ENCODE results near the gene NCOA7.
A peak's percentile ranks its signal among the peaks of the same experiment; 100 is the strongest.
"Not testable (repeated sequence)": the region's sequence is repeated elsewhere in the genome, so short reads cannot be mapped to it uniquely, and the experiment has no call there.

Gene NCOA7

DNA sequence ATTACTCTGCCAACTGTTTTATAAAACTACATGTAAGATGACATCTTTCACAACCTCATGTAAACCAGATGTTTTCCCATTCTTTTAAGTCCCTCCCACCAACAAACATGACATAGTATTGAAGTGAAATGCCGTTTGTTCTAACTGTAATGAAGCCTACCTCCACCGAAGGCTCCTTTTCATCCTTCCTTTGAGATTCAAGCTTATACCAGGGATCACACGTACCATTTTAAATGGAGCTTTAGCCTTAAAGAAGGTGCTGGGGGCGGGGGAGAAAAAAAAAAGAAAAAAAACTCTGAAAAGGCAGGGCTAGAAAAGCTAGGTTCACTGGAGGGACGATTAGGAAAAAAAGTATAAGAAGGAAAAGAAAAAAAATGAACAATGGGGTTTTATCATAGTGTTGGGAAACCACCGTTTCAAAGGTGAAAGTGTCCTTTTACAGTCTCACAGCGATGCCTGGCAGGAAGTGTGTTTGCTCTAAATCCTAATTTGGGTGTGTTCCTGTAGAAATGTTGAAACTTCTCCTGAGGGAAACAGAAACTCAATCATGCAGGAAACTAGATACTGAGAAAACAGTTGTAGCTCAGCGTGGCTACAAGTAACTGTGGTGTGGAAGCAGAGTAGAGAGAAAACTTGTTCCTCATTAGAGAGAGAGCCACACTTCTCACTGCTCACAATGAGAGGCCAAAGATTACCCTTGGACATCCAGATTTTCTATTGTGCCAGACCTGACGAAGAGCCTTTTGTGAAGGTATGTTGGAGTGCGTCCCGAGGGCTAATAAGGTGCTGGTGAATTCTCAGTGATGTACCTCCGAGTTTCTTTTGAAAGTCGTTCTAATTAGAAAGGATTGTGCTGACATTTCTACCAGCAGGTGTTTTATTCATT lies 128.2 kb downstream of the NCOA7 start:
- peak; percentile 79 for DNase-seq (ENCODE audit: low spot score)

- DNase-seq (ENCODE audit: low spot score): no peak
Observed at GRCh38 chr6:125919618-125920017, 128.9 kb downstream of the NCOA7 start.

DNA sequence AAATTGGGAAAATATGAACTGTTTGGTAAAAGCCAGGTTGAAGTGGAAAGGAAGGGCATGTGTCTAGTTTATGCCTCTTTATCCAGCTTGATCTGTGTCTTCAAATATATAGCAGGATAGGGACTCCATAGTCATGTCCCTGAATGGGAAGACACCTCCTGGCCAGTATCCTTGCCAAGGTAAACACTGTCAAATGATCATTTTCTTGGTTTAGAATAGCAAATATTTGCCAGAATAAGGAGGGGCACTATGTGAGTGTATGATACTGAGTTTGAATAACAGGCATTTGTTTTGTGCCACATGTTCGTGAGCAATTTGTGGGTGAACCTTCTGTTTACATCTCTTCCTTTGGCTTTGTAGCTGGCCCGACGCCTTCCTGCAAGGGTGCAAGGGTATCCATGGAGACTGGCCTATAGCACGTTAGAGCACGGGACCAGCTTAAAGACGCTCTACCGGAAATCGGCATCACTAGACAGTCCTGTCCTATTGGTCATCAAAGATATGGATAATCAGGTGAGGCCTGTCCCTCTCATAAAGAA lies 131.6 kb downstream of the NCOA7 start:
- DNase-seq (ENCODE audit: low spot score): no peak

- DNase-seq (ENCODE audit: low spot score): no peak
Observed at GRCh38 chr6:125923366-125923877, 132.7 kb downstream of the NCOA7 start.

- DNase-seq (ENCODE audit: low spot score): no peak
Observed at GRCh38 chr6:125924169-125924568, 133.4 kb downstream of the NCOA7 start.

- DNase-seq (ENCODE audit: low spot score): no peak
Observed at GRCh38 chr6:125924697-125925358, 134.1 kb downstream of the NCOA7 start.

DNA sequence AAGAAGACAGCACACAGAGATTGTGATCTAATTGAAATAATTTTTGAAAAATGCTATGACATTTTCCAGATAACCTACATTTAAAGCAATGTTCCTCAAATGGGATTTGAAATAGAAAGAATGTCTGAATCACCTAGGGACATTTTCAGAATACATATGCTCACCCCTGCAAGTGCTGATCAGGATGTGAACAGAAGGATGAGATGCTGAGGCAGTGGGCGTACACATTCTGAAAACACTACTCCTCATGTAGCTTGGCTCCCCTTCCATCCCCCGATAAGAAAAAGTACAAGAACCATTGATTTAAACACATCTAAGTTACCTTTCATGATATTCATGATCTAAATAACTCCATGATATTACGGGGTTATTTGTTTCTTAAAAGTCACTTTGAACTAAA lies 136.0 kb downstream of the NCOA7 start:
- no peak for DNase-seq (ENCODE audit: low spot score)

DNA sequence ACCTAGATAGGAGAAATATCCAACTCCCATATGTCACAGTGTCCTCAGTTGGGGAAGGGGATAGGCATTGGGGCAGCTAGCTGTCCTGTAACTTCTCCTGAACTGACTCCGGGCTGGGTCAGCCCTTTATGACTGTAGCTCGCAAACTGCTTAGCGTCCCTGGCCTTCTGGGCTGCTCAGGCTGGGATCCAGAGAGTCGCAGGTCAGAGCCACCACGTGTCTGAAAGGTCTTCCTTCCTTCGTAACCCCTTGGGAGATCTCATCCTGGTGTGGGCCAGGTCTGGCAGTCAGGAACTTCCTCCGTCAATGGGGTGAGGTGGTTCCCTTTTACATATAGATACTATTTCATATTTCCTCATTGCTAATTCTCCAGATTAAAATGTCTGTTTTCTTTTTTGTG lies 137.0 kb downstream of the NCOA7 start:
- DNase-seq (ENCODE audit: low spot score): no peak

- no peak for DNase-seq (ENCODE audit: low spot score)
Observed at GRCh38 chr6:125930765-125931418, 140.1 kb downstream of the NCOA7 start.

DNA sequence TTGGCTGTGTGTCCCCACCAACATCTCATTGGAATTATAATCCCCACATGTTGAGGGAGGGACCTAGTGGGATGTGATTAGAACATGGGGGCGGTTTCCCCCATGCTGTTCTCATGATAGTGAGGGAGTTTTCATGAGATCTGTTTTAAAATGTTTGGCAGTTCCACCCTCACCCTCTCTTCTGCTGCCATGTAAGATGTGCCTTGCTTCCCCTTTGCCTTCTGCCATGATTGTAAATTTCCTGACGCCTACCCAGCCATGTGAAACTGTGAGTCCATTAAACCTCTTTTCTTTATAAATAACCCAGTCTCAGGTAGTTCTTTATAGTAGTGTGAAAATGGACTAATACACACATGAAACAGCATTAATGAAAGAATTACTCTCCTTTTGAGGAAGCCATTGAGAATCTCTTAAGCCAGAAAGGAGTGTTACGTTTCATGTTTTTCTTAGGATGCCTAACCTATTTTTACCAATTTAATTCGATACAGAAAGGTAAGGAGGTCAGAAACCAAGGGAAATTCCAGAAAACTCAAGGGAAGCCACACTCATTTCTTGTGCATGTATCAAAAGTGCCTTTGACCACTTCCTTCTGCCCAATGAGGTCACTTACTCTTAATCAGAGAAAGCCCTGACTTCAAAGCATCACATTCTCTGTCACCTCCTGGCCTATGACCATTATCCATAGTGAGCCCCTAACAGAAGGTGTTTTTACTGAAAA lies 141.1 kb downstream of the NCOA7 start:
- no peak for DNase-seq (ENCODE audit: low spot score)

- DNase-seq (ENCODE audit: low spot score): no peak
Observed at GRCh38 chr6:125932451-125932795, 141.7 kb downstream of the NCOA7 start.

GRCh38 chr6:125935520-125935919 lies 144.8 kb downstream of the NCOA7 start:
- DNase-seq (ENCODE audit: low spot score): not testable (repeated sequence)

DNA sequence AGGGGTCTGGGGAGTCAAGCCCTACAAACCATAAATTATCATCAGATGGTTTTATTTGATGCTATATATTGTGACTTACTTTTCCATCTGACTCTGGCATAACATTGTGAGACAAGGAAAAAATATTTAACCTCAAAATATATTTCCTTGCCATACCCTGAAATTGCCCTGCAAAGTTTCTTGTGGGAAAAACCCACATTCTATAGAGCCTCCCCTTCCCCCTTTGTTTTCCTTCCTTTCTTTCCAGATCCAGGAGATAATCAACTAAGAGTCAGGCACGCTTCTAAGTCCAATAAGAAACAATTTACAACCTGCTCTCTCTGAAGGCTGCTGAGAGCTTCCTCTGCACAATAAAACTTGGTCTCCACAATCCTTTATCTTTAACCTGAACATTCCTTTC lies 148.3 kb downstream of the NCOA7 start:
- no peak for DNase-seq (ENCODE audit: low spot score)

- no peak for DNase-seq (ENCODE audit: low spot score)
Observed at GRCh38 chr6:125939791-125940190, 149.0 kb downstream of the NCOA7 start.

- no peak for DNase-seq (ENCODE audit: low spot score)
Observed at GRCh38 chr6:125940247-125941041, 149.7 kb downstream of the NCOA7 start.

GRCh38 chr6:125942672-125943527 lies 152.1 kb downstream of the NCOA7 start:
- DNase-seq (ENCODE audit: low spot score): peak; percentile 78

DNA sequence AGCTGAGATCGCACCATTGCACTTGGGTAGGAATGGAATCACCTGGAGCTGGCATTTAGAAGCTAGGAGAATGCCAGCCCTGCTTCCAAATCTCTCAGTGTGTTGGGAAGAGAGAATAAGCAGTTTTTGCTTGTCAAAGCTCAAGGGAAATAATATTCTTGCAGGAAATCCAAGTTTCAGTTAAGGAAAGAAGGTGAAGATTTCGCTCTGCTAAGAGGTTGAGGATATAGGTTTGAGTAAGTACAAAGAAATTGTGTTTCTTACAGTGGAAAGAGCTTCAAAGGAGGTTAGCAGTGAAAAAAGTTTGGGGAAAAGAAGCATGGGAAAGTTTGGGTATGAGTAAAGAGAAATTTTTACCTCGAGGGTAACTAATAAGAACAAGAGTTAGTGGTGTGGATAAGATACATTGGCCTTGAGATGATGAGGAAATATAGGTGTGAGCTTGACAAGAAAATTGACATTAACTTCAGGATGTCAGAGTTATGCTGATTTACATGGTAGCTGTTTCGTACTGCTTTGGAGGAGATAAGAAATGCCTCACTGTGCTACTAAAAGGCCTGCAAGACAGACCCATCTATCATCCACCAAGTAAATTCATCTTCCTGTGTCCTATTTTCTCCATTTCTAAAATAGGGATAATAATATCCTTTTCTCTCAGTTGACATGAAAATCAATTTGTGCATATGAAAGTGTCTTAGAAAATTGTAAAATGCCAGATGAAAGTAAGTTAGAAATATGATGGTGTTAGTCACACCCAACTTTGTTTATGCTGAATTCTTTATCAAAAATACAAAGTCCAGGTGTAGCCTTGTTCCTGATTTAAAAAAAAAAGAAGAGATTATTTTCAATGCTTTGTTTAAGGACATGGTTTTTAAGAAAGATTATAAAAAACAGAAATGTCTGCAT lies 153.0 kb downstream of the NCOA7 start:
- no peak for DNase-seq (ENCODE audit: low spot score)

DNA sequence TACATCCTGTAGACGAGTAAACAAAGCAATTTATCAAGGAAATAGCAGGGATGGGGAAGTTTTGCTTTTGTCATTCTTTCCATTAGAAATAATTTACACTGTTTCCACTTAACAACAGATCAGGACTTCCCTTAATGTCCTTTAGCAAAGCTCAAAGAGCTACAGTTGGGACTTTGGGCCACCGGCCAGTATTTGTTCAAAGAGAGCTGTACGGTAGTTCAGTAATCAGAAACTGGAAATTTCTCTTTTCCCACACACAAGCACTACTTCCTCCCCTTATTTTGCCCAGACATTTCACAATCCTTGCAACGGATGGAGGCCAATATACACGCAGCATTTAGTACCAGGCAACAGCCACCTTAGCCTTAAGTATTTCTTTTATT lies 153.7 kb downstream of the NCOA7 start:
- peak; percentile 52 for DNase-seq (ENCODE audit: low spot score)

- DNase-seq (ENCODE audit: low spot score): no peak
Observed at GRCh38 chr6:125944896-125945295, 154.1 kb downstream of the NCOA7 start.

Data from LoVo (cell line).